ENCODE data around the gene ZNF462.

GRCh38 chr9:106983346-106983745, 120.4 kb downstream of the ZNF462 start:
- TF ChIP-seq ATF3 (IDR thresholded peaks at IDR 0.05) (no peak), REST (IDR thresholded peaks at IDR 0.05) (no peak), EGR1 (IDR thresholded peaks at IDR 0.05; ENCODE audit: low read depth in 2 of 2) (no peak), SP1 (IDR thresholded peaks at IDR 0.05) (no peak), GABPA (IDR thresholded peaks at IDR 0.05 in 1 of 2, conservative IDR thresholded peaks at IDR 0.05 in 1 of 2) (no peak), YY1 (IDR thresholded peaks at IDR 0.05) (no peak), TAF1 (conservative IDR thresholded peaks at IDR 0.05) (no peak), RAD21 (IDR thresholded peaks at IDR 0.05) (no peak), FOXA1 (IDR thresholded peaks at IDR 0.05) (no peak), JUND (IDR thresholded peaks at IDR 0.05) (no peak)
- TF ChIP-seq, protein P1, sequence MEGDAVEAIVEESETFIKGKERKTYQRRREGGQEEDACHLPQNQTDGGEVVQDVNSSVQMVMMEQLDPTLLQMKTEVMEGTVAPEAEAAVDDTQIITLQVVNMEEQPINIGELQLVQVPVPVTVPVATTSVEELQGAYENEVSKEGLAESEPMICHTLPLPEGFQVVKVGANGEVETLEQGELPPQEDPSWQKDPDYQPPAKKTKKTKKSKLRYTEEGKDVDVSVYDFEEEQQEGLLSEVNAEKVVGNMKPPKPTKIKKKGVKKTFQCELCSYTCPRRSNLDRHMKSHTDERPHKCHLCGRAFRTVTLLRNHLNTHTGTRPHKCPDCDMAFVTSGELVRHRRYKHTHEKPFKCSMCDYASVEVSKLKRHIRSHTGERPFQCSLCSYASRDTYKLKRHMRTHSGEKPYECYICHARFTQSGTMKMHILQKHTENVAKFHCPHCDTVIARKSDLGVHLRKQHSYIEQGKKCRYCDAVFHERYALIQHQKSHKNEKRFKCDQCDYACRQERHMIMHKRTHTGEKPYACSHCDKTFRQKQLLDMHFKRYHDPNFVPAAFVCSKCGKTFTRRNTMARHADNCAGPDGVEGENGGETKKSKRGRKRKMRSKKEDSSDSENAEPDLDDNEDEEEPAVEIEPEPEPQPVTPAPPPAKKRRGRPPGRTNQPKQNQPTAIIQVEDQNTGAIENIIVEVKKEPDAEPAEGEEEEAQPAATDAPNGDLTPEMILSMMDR (IDR thresholded peaks at IDR 0.05; ENCODE audit: low read depth, low read length, missing input control) = no peak

Data from liver (tissue), 3 donors.